Body of pancreas (tissue), 4 donors: Measurements from ENCODE around the gene HOTAIR. TPM values are rescaled to one million over a fixed set of nuclear protein-coding genes. Genes with fewer than 3 reads are reported as not detected.

Experiments used
- ATAC-seq: fragments of 150-250 bp; one replicate; pipeline ENCODE4 v1.9.1; 2016
- DNase-seq, 4 donors: peaks; one replicate each; pipeline ENCODE4 v3.0.0-alpha.2; 2019
- H3K27ac ChIP-seq, 4 donors: fragments of 200-600 bp; sonication (generic); 1 replicate in 3 of 4; 2 replicates in 1 of 4; pipeline versions ENCODE4 v1.5.1 to v1.6.1; 2016 to 2019; ENCODE audit warnings: mild to moderate bottlenecking in 1 of 4, mixed read lengths in 1 of 4, moderate library complexity in 1 of 4
- H3K27me3 ChIP-seq, 2 donors: fragments of 200-600 bp; sonication (generic); one replicate each; pipeline ENCODE4 v1.6.0; 2016; ENCODE audit warnings: mild to moderate bottlenecking in 1 of 2
- H3K36me3 ChIP-seq, 2 donors: fragments of 200-600 bp; sonication (generic); replicated peaks in 1 of 2; 2 replicates each; pipeline ENCODE4 v1.5.1; 2016; ENCODE audit warnings: low read depth in 2 of 2; ENCODE audit not compliant: insufficient read depth in 1 of 2
- H3K4me1 ChIP-seq: fragments of 200-600 bp; sonication (generic); one replicate; pipeline ENCODE4 v1.6.0; 2016
- H3K4me3 ChIP-seq, 2 donors: fragments of 200-600 bp; sonication (generic); 1 replicate in 1 of 2; 2 replicates in 1 of 2; pipeline ENCODE4 v1.5.1; 2016 to 2019
- H3K9me3 ChIP-seq, 3 donors: fragments of 200-600 bp; sonication (generic); 1 replicate in 2 of 3; 2 replicates in 1 of 3; pipeline ENCODE4 v1.5.1; 2016
- POLR2A ChIP-seq, 3 donors: fragments of 450-650 bp; IDR thresholded peaks; one replicate each; pipeline ENCODE4 v1.6.1; 2016; ENCODE audit warnings: antibody characterized with exemption in 3 of 3, mild to moderate bottlenecking in 2 of 3
- WGBS, 2 donors: methylation state at CpG; one replicate each; pipeline ENCODE4 v1.1.5; 2017; 5-methylcytosine and 5-hydroxymethylcytosine counted together
- intact Hi-C: fragments of 100-400 bp; cut with DNase I; formaldehyde crosslinking; loops from one replicate; pipeline ENCODE4 v1.15.1; 2023
- total RNA-seq, 2 donors: library from RNA; depleted of rRNA; stranded (reverse); fragments of >200 nt; gene quantifications; one replicate each; pipeline ENCODE4 v1.1.0, GENCODE V29; 2016
- TF ChIP-seq, protein P1 (sequence below), 7 experiments: fragments of 450-650 bp in 4 of 7; fragments of 200-600 bp in 3 of 7; sonication (generic) in 3 of 7; IDR thresholded peaks; one replicate each; pipeline ENCODE4 v1.5.1; 2016 to 2019; ENCODE audit warnings: antibody characterized with exemption in 7 of 7

Gene HOTAIR
- total RNA-seq, 2 donors from 2014 or later: not detected

- Histone ChIP-seq H3K27me3 (peaks cover 0 to 22% of the 10 kb centered on the region in 2 donors), H3K9me3 (no peaks in the 10 kb centered on the region), H3K4me3 (no peak overlapping the region), H3K4me1 (no peaks in the 10 kb centered on the region), H3K27ac (no peak overlapping the region), H3K36me3 (no peaks in the 10 kb centered on the region)
- intact Hi-C loops: no loop called here
- TF ChIP-seq, protein P1, sequence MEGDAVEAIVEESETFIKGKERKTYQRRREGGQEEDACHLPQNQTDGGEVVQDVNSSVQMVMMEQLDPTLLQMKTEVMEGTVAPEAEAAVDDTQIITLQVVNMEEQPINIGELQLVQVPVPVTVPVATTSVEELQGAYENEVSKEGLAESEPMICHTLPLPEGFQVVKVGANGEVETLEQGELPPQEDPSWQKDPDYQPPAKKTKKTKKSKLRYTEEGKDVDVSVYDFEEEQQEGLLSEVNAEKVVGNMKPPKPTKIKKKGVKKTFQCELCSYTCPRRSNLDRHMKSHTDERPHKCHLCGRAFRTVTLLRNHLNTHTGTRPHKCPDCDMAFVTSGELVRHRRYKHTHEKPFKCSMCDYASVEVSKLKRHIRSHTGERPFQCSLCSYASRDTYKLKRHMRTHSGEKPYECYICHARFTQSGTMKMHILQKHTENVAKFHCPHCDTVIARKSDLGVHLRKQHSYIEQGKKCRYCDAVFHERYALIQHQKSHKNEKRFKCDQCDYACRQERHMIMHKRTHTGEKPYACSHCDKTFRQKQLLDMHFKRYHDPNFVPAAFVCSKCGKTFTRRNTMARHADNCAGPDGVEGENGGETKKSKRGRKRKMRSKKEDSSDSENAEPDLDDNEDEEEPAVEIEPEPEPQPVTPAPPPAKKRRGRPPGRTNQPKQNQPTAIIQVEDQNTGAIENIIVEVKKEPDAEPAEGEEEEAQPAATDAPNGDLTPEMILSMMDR (IDR thresholded peaks at IDR 0.05): no peak
- no peak for TF ChIP-seq POLR2A (IDR thresholded peaks at IDR 0.05)
- ATAC-seq (no peak), DNase-seq (no peak)
- WGBS, 2 donors: 5 to 9% methylated on average over 26 to 31 of the region's 31 CpGs
Measured at GRCh38 chr12:53928054-53928835, 46.5 kb downstream of the HOTAIR start.

GRCh38 chr12:53927220-53928029 is 47.3 kb downstream of the HOTAIR start:
- H3K36me3 ChIP-seq: no peaks in the 10 kb centered on the region
- intact Hi-C loops: no loop called here
- H3K27ac ChIP-seq: no peak overlapping the region
- H3K9me3 ChIP-seq: no peaks in the 10 kb centered on the region
- 6 to 13% methylated on average over 34 to 45 of the region's 45 CpGs for WGBS, 2 donors
- H3K27me3 ChIP-seq: peaks cover 0 to 22% of the 10 kb centered on the region in 2 donors
- TF ChIP-seq, protein P1 (IDR thresholded peaks at IDR 0.05): no peak
- no peak for TF ChIP-seq POLR2A (IDR thresholded peaks at IDR 0.05)
- DNase-seq (no peak), ATAC-seq (no peak)
- no peaks in the 10 kb centered on the region for H3K4me1 ChIP-seq
- H3K4me3 ChIP-seq: no peak overlapping the region

DNA sequence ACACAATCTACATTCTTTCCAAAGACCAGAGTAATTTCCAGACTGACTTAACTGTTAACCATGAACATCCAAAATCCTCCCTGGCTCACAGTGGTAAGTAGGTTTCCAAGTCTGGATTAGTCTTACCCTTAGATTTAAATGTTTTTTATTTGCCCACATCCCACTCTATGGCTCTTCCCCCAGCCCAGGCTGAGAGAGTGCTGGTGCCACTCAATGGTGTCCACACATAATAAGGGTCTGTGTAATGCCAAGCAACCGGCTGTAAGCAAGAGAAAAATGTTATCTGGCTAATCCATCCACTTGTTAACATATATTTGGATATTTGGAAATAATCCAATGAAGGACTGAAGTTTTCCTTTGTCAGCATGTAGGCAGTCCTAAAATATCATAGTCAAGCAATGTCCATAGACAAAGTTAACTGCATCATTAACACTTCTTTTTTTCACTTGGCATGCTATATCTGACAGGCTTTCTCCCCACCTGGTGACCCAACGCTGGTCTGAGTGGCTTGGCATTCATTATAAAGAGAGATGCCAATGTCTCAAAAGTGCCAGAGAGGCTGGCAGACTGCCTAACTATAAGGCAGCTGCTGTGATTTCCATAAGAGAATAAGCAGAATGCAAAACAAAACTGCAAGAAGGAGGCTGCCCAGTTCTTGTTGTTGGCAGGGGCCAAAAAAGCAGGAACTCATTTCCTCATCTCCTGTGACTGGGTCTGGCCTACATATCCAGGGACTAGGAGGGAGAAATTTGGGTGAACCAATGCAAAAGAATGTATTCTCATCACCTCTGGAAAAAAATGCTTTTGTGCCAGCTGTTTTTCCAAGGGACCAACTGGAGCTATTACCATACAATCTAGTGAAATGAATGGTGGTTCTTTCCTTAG is 50.0 kb downstream of the HOTAIR start:
- WGBS, 2 donors: 8 to 13% methylated on average over 2 of the region's 2 CpGs

More for the DNA sequence above, 50.0 kb downstream of the HOTAIR start:
- ATAC-seq (no peak), DNase-seq (no peak)
- intact Hi-C loops: no loop called here
- Histone ChIP-seq H3K9me3 (no peaks in the 10 kb centered on the region), H3K27me3 (peaks cover 0 to 14% of the 10 kb centered on the region in 2 donors), H3K4me1 (peaks cover 5% of the 10 kb centered on the region), H3K4me3 (no peak overlapping the region), H3K36me3 (no peaks in the 10 kb centered on the region), H3K27ac (no peak overlapping the region)
- no peak for TF ChIP-seq POLR2A (IDR thresholded peaks at IDR 0.05)
- TF ChIP-seq, protein P1 (IDR thresholded peaks at IDR 0.05): no peak
